ENCODE results near the gene RPA1. TPM values are rescaled to one million over a fixed set of nuclear protein-coding genes. Genes with fewer than 3 reads are reported as not detected.

Gene RPA1
- total RNA-seq: 100 to 1,000 TPM; 196 to 249 TPM

GRCh38 chr17:1829592-1830257 is at the start of gene RPA1, which contains the start of gene SMYD4:
TSS of gene RPA1 (plus strand) at chr17:1830005. CDS start at chr17:1830094, 89 bp downstream.
TSS of gene SMYD4 (minus strand) at chr17:1829902. CDS start at chr17:1827994, 1,908 bp downstream.
- peaks cover 49% of the 10 kb centered on the region for H3K36me3 Mint-ChIP-seq
- ATAC-seq: peak; percentile 99

GRCh38 chr17:1782171-1782567 is 47.6 kb upstream of the RPA1 start:
- peaks cover 34% of the 10 kb centered on the region for H3K36me3 Mint-ChIP-seq
- no peak overlapping the region for H3K27ac Mint-ChIP-seq
- ATAC-seq (no peak), DNase-seq (no peak)
- no peaks in the 10 kb centered on the region for H3K9me3 Mint-ChIP-seq (ENCODE audit: low read depth)
- peaks cover 2% of the 10 kb centered on the region for H3K4me1 Mint-ChIP-seq
- no peaks in the 10 kb centered on the region for H3K27me3 Mint-ChIP-seq
- H3K4me3 Mint-ChIP-seq: no peak overlapping the region
- CTCF ChIA-PET: no interaction called here

More at GRCh38 chr17:1829592-1830257, at the start of gene RPA1, which contains the start of gene SMYD4:
- H3K27ac Mint-ChIP-seq: peak within 1 kb of the TSS; percentile 92
- no peaks in the 10 kb centered on the region for H3K27me3 Mint-ChIP-seq
- H3K4me1 Mint-ChIP-seq: peaks cover 67% of the 10 kb centered on the region
- H3K9me3 Mint-ChIP-seq (ENCODE audit: low read depth): no peaks in the 10 kb centered on the region
- H3K4me3 Mint-ChIP-seq: peak within 1 kb of the TSS; percentile 99
- CTCF ChIA-PET: interaction anchor here (0.6 to 1.2 kb wide), 5 partner anchors 35 to 597 kb away, joined by 3 to 7 read pairs (median 3); no protein-coding TSS in a partner anchor
- DNase-seq: peak; percentile 92

GRCh38 chr17:1783271-1783670 is 46.5 kb upstream of the RPA1 start:
- H3K27ac Mint-ChIP-seq: no peak overlapping the region
- H3K4me1 Mint-ChIP-seq: peaks cover 2% of the 10 kb centered on the region
- no peak overlapping the region for H3K4me3 Mint-ChIP-seq
- CTCF ChIA-PET: interaction anchor here (0.8 to 2.2 kb wide), 5 partner anchors 16 to 67 kb away, joined by 3 to 10 read pairs (median 4); no protein-coding TSS in a partner anchor
- ATAC-seq (no peak), DNase-seq (no peak)
- peaks cover 34% of the 10 kb centered on the region for H3K36me3 Mint-ChIP-seq
- H3K27me3 Mint-ChIP-seq: no peaks in the 10 kb centered on the region
- no peaks in the 10 kb centered on the region for H3K9me3 Mint-ChIP-seq (ENCODE audit: low read depth)

GRCh38 chr17:1783834-1784611 is 45.8 kb upstream of the RPA1 start:
- Mint-ChIP-seq H3K27ac (no peak overlapping the region), H3K9me3 (ENCODE audit: low read depth) (no peaks in the 10 kb centered on the region), H3K4me3 (no peak overlapping the region), H3K4me1 (peaks cover 2% of the 10 kb centered on the region), H3K36me3 (peaks cover 36% of the 10 kb centered on the region), H3K27me3 (no peaks in the 10 kb centered on the region)
- CTCF ChIA-PET: interaction anchor here (0.6 to 2.2 kb wide), 6 partner anchors 16 to 68 kb away, joined by 3 to 10 read pairs (median 4); no protein-coding TSS in a partner anchor
- DNase-seq: no peak
- ATAC-seq: no peak

GRCh38 chr17:1785930-1786329 is 43.9 kb upstream of the RPA1 start:
- peaks cover 2% of the 10 kb centered on the region for H3K4me1 Mint-ChIP-seq
- CTCF ChIA-PET: interaction anchor here (0.8 kb wide), 1 partner anchor 64 kb away, joined by 3 read pairs; no protein-coding TSS in a partner anchor
- no peaks in the 10 kb centered on the region for H3K27me3 Mint-ChIP-seq
- no peak overlapping the region for H3K27ac Mint-ChIP-seq
- DNase-seq (no peak), ATAC-seq (no peak)
- no peak overlapping the region for H3K4me3 Mint-ChIP-seq
- no peaks in the 10 kb centered on the region for H3K9me3 Mint-ChIP-seq (ENCODE audit: low read depth)
- peaks cover 35% of the 10 kb centered on the region for H3K36me3 Mint-ChIP-seq

- ATAC-seq: no peak
- CTCF ChIA-PET: no interaction called here
- peaks cover 2% of the 10 kb centered on the region for H3K4me1 Mint-ChIP-seq
- H3K27me3 Mint-ChIP-seq: no peaks in the 10 kb centered on the region
- H3K36me3 Mint-ChIP-seq: peaks cover 32% of the 10 kb centered on the region
- no peak overlapping the region for H3K27ac Mint-ChIP-seq
- H3K9me3 Mint-ChIP-seq (ENCODE audit: low read depth): no peaks in the 10 kb centered on the region
- no peak overlapping the region for H3K4me3 Mint-ChIP-seq
- no peak for DNase-seq
These were observed 43.1 kb upstream of the RPA1 start for GRCh38 chr17:1786708-1787107.

GRCh38 chr17:1787301-1787902 is 42.4 kb upstream of the RPA1 start:
- Mint-ChIP-seq H3K4me1 (no peaks in the 10 kb centered on the region), H3K4me3 (no peak overlapping the region), H3K36me3 (peaks cover 25% of the 10 kb centered on the region), H3K9me3 (ENCODE audit: low read depth) (no peaks in the 10 kb centered on the region), H3K27me3 (no peaks in the 10 kb centered on the region), H3K27ac (no peak overlapping the region)
- CTCF ChIA-PET: interaction anchor here (1.0 kb wide), 1 partner anchor 138 kb away, joined by 3 read pairs; the partner anchor contains the start of gene RILP
- ATAC-seq: no peak
- DNase-seq: no peak

GRCh38 chr17:1789936-1790335 is 39.9 kb upstream of the RPA1 start:
- no peaks in the 10 kb centered on the region for H3K27me3 Mint-ChIP-seq
- H3K27ac Mint-ChIP-seq: no peak overlapping the region
- H3K4me3 Mint-ChIP-seq: no peak overlapping the region
- H3K36me3 Mint-ChIP-seq: peaks cover 20% of the 10 kb centered on the region
- no peaks in the 10 kb centered on the region for H3K9me3 Mint-ChIP-seq (ENCODE audit: low read depth)
- no peak for DNase-seq
- ATAC-seq: no peak
- H3K4me1 Mint-ChIP-seq: peaks cover 3% of the 10 kb centered on the region
- CTCF ChIA-PET: no interaction called here

GRCh38 chr17:1792495-1793446 is 37.0 kb upstream of the RPA1 start:
- peaks cover 6% of the 10 kb centered on the region for H3K4me1 Mint-ChIP-seq
- no peaks in the 10 kb centered on the region for H3K9me3 Mint-ChIP-seq (ENCODE audit: low read depth)
- H3K4me3 Mint-ChIP-seq: no peak overlapping the region
- ATAC-seq: no peak
- no peaks in the 10 kb centered on the region for H3K27me3 Mint-ChIP-seq
- DNase-seq: no peak
- CTCF ChIA-PET: interaction anchor here (1.4 kb wide), 1 partner anchor 76 kb away, joined by 4 read pairs; no protein-coding TSS in a partner anchor
- peaks cover 20% of the 10 kb centered on the region for H3K36me3 Mint-ChIP-seq
- peak overlapping the region; percentile 46 for H3K27ac Mint-ChIP-seq

GRCh38 chr17:1793447-1793806 is 36.4 kb upstream of the RPA1 start:
- Mint-ChIP-seq H3K9me3 (ENCODE audit: low read depth) (no peaks in the 10 kb centered on the region), H3K27me3 (no peaks in the 10 kb centered on the region), H3K27ac (peak overlapping the region; percentile 46), H3K4me1 (peaks cover 6% of the 10 kb centered on the region), H3K4me3 (no peak overlapping the region), H3K36me3 (peaks cover 20% of the 10 kb centered on the region)
- DNase-seq: no peak
- CTCF ChIA-PET: interaction anchor here (1.4 kb wide), 1 partner anchor 77 kb away, joined by 4 read pairs; no protein-coding TSS in a partner anchor
- ATAC-seq: no peak

GRCh38 chr17:1796800-1797199 is 33.0 kb upstream of the RPA1 start:
- ATAC-seq (no peak), DNase-seq (no peak)
- CTCF ChIA-PET: interaction anchor here (1.2 kb wide), 1 partner anchor 76 kb away, joined by 3 read pairs; no protein-coding TSS in a partner anchor
- Mint-ChIP-seq H3K9me3 (ENCODE audit: low read depth) (no peaks in the 10 kb centered on the region), H3K36me3 (peaks cover 20% of the 10 kb centered on the region), H3K27me3 (no peaks in the 10 kb centered on the region), H3K4me3 (no peak overlapping the region), H3K27ac (no peak overlapping the region), H3K4me1 (peaks cover 6% of the 10 kb centered on the region)

- Mint-ChIP-seq H3K27ac (peak overlapping the region; percentile 63), H3K4me1 (peaks cover 6% of the 10 kb centered on the region), H3K27me3 (no peaks in the 10 kb centered on the region), H3K4me3 (no peak overlapping the region), H3K36me3 (peaks cover 20% of the 10 kb centered on the region), H3K9me3 (ENCODE audit: low read depth) (no peaks in the 10 kb centered on the region)
- ATAC-seq (no peak), DNase-seq (no peak)
- CTCF ChIA-PET: interaction anchor here (0.9 to 1.2 kb wide), 2 partner anchors 76 to 81 kb away, joined by 3 read pairs; no protein-coding TSS in a partner anchor
These were observed 32.5 kb upstream of the RPA1 start for GRCh38 chr17:1797323-1797722.
